Measurements from ENCODE around the gene B3GNT7.
"Not testable (repeated sequence)": the region's sequence is repeated elsewhere in the genome, so short reads cannot be mapped to it uniquely, and the experiment has no call there.

The B3GNT7 gene

GRCh38 chr2:231399853-231400680 is 4.6 kb downstream of the B3GNT7 start:
- Histone ChIP-seq H3K27me3 (ENCODE audit: low read length) (no peaks in the 10 kb centered on the region), H3K9me2 (replicated peaks; ENCODE audit: insufficient read depth, low read length) (no peaks in the 10 kb centered on the region), H3K9me3 (ENCODE audit: insufficient read depth, low read length) (no peaks in the 10 kb centered on the region), H3K27ac (ENCODE audit: low read depth, low read length) (peak overlapping the region; percentile 39; the same call in 1 of the 2 replicates), H3K4me3 (ENCODE audit: insufficient read depth, low read length, poor library complexity, severe bottlenecking) (no peak overlapping the region), H3K4me2 (ENCODE audit: low read depth, low read length, poor library complexity, severe bottlenecking) (no peak overlapping the region), H3K9ac (ENCODE audit: low read length) (no peak overlapping the region), H2AFZ (ENCODE audit: low read depth, low read length, severe bottlenecking) (no peak overlapping the region), H3K79me2 (ENCODE audit: insufficient read depth, low read length) (peaks cover 31% of the 10 kb centered on the region), H3F3A (ENCODE audit: insufficient read depth) (peaks cover 7% of the 10 kb centered on the region), H4K20me1 (ENCODE audit: low read depth, low read length) (no peaks in the 10 kb centered on the region), H3K36me3 (ENCODE audit: low read length) (no peaks in the 10 kb centered on the region)
- TF ChIP-seq EZH2phosphoT487 (conservative IDR thresholded peaks at IDR 0.05; ENCODE audit: low read length) = no peak
- TF ChIP-seq, protein P1, sequence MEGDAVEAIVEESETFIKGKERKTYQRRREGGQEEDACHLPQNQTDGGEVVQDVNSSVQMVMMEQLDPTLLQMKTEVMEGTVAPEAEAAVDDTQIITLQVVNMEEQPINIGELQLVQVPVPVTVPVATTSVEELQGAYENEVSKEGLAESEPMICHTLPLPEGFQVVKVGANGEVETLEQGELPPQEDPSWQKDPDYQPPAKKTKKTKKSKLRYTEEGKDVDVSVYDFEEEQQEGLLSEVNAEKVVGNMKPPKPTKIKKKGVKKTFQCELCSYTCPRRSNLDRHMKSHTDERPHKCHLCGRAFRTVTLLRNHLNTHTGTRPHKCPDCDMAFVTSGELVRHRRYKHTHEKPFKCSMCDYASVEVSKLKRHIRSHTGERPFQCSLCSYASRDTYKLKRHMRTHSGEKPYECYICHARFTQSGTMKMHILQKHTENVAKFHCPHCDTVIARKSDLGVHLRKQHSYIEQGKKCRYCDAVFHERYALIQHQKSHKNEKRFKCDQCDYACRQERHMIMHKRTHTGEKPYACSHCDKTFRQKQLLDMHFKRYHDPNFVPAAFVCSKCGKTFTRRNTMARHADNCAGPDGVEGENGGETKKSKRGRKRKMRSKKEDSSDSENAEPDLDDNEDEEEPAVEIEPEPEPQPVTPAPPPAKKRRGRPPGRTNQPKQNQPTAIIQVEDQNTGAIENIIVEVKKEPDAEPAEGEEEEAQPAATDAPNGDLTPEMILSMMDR (IDR thresholded peaks at IDR 0.05; ENCODE audit: insufficient read depth, low read length, poor library complexity, severe bottlenecking) = no peak

- not testable (repeated sequence) for H4K20me1 ChIP-seq (ENCODE audit: low read depth, low read length); H3K9ac ChIP-seq (ENCODE audit: low read length); H3K9me2 ChIP-seq (replicated peaks; ENCODE audit: insufficient read depth, low read length); H3K36me3 ChIP-seq (ENCODE audit: low read length); H3K4me2 ChIP-seq (ENCODE audit: low read depth, low read length, poor library complexity, severe bottlenecking); H3K9me3 ChIP-seq (ENCODE audit: insufficient read depth, low read length); H3K27me3 ChIP-seq (ENCODE audit: low read length); H3K4me3 ChIP-seq (ENCODE audit: insufficient read depth, low read length, poor library complexity, severe bottlenecking); H3F3A ChIP-seq (ENCODE audit: insufficient read depth); H2AFZ ChIP-seq (ENCODE audit: low read depth, low read length, severe bottlenecking)
- Histone ChIP-seq H3K79me2 (ENCODE audit: insufficient read depth, low read length) (peaks cover 31% of the 10 kb centered on the region), H3K27ac (ENCODE audit: low read depth, low read length) (0 out of 2 replicates have a peak overlapping the region, but pooled peaks have one; percentile 39)
Observed at GRCh38 chr2:231400681-231401080, 5.2 kb downstream of the B3GNT7 start.

DNA sequence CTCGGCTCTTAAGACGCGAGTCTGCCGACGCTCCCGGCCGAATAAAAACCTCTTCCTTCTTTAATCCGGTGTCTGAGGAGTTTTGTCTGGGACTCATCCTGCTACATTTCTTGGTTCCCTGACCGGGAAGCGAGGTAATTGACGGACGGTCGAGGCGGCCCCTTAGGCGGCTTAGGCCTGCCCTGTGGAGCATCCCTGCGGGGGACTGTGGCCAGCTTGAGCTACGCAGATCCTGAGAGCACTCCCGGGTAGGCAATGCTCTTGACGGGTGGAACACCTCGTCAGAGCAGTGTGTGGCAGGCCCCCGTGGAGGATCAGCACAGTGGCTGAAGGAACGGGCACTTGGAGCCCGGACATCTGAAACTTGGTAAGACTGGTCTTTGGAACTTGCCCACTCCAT is 5.6 kb downstream of the B3GNT7 start:
- H3K27ac ChIP-seq (ENCODE audit: low read depth, low read length); H2AFZ ChIP-seq (ENCODE audit: low read depth, low read length, severe bottlenecking); H4K20me1 ChIP-seq (ENCODE audit: low read depth, low read length); H3K9ac ChIP-seq (ENCODE audit: low read length); H3K4me2 ChIP-seq (ENCODE audit: low read depth, low read length, poor library complexity, severe bottlenecking); H3K9me2 ChIP-seq (replicated peaks; ENCODE audit: insufficient read depth, low read length); H3K4me3 ChIP-seq (ENCODE audit: insufficient read depth, low read length, poor library complexity, severe bottlenecking); H3K27me3 ChIP-seq (ENCODE audit: low read length); H3K9me3 ChIP-seq (ENCODE audit: insufficient read depth, low read length); H3K36me3 ChIP-seq (ENCODE audit: low read length); H3F3A ChIP-seq (ENCODE audit: insufficient read depth): not testable (repeated sequence)
- H3K79me2 ChIP-seq (ENCODE audit: insufficient read depth, low read length) = peaks cover 27% of the 10 kb centered on the region

- Histone ChIP-seq H3F3A (ENCODE audit: insufficient read depth) (peaks cover 13% of the 10 kb centered on the region), H3K27ac (ENCODE audit: low read depth, low read length) (peak overlapping the region; percentile 79), H3K4me2 (ENCODE audit: low read depth, low read length, poor library complexity, severe bottlenecking) (peak overlapping the region; percentile 27), H3K9ac (ENCODE audit: low read length) (0 out of 2 replicates have a peak overlapping the region, but pooled peaks have one; percentile 11)
- not testable (repeated sequence) for H4K20me1 ChIP-seq (ENCODE audit: low read depth, low read length); H3K9me2 ChIP-seq (replicated peaks; ENCODE audit: insufficient read depth, low read length); H3K9me3 ChIP-seq (ENCODE audit: insufficient read depth, low read length); H3K36me3 ChIP-seq (ENCODE audit: low read length); H3K27me3 ChIP-seq (ENCODE audit: low read length); H3K4me3 ChIP-seq (ENCODE audit: insufficient read depth, low read length, poor library complexity, severe bottlenecking); H2AFZ ChIP-seq (ENCODE audit: low read depth, low read length, severe bottlenecking); H3K79me2 ChIP-seq (ENCODE audit: insufficient read depth, low read length)
Observed at GRCh38 chr2:231403421-231404182, 8.1 kb downstream of the B3GNT7 start.

DNA sequence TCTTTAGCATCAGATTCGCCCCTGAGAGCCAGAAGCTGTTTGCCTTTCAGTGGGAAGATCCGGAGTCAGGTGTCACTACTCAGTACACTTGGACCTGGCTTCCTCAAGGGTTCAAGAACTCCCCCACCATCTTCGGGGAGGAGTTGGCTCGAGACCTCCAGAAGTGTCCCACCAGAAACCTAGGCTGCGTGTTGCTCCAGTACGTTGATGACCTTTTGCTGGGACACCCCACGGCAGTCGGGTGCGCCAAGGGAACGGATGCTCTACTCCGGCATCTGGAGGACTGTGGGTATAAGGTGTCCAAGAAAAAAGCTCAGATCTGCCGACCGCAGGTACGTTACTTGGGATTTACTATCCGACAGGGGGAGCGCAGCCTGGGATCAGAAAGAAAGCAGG is 8.7 kb downstream of the B3GNT7 start:
- peaks cover 17% of the 10 kb centered on the region for H3F3A ChIP-seq (ENCODE audit: insufficient read depth)
- peak overlapping the region; percentile 27 for H3K4me2 ChIP-seq (ENCODE audit: low read depth, low read length, poor library complexity, severe bottlenecking)
- H3K79me2 ChIP-seq (ENCODE audit: insufficient read depth, low read length); H3K36me3 ChIP-seq (ENCODE audit: low read length); H2AFZ ChIP-seq (ENCODE audit: low read depth, low read length, severe bottlenecking); H4K20me1 ChIP-seq (ENCODE audit: low read depth, low read length); H3K27me3 ChIP-seq (ENCODE audit: low read length); H3K4me3 ChIP-seq (ENCODE audit: insufficient read depth, low read length, poor library complexity, severe bottlenecking); H3K9me2 ChIP-seq (replicated peaks; ENCODE audit: insufficient read depth, low read length); H3K9me3 ChIP-seq (ENCODE audit: insufficient read depth, low read length): not testable (repeated sequence)
- peak overlapping the region; percentile 79 for H3K27ac ChIP-seq (ENCODE audit: low read depth, low read length)
- 0 out of 2 replicates have a peak overlapping the region, but pooled peaks have one; percentile 11 for H3K9ac ChIP-seq (ENCODE audit: low read length)
